Fibroblast of pulmonary artery (primary cell): Measurements from ENCODE around the gene IGBP1.

Experiments
- DNase-seq: peaks from one replicate; pipeline ENCODE4 v3.0.0-alpha.2; 2010; ENCODE audit warnings: low read depth
- H3K4me3 ChIP-seq: replicated peaks from 2 replicates; pipeline ENCODE4 v1.5.1; 2011; ENCODE audit warnings: low read depth, mild to moderate bottlenecking, control low read depth, low read length, moderate library complexity
- TF ChIP-seq, protein P1 (sequence below): IDR thresholded peaks from 2 replicates; pipeline ENCODE4 v1.5.1; 2011; ENCODE audit warnings: mild to moderate bottlenecking, control low read depth, low read length, inconsistent platforms; ENCODE audit errors: missing control alignments

IGBP1 gene

GRCh38 chrX:70166601-70167590 is 33.6 kb downstream of the IGBP1 start:
- DNase-seq = peak; percentile 64
- no peak overlapping the region for H3K4me3 ChIP-seq
- TF ChIP-seq, protein P1, sequence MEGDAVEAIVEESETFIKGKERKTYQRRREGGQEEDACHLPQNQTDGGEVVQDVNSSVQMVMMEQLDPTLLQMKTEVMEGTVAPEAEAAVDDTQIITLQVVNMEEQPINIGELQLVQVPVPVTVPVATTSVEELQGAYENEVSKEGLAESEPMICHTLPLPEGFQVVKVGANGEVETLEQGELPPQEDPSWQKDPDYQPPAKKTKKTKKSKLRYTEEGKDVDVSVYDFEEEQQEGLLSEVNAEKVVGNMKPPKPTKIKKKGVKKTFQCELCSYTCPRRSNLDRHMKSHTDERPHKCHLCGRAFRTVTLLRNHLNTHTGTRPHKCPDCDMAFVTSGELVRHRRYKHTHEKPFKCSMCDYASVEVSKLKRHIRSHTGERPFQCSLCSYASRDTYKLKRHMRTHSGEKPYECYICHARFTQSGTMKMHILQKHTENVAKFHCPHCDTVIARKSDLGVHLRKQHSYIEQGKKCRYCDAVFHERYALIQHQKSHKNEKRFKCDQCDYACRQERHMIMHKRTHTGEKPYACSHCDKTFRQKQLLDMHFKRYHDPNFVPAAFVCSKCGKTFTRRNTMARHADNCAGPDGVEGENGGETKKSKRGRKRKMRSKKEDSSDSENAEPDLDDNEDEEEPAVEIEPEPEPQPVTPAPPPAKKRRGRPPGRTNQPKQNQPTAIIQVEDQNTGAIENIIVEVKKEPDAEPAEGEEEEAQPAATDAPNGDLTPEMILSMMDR = no peak

DNA sequence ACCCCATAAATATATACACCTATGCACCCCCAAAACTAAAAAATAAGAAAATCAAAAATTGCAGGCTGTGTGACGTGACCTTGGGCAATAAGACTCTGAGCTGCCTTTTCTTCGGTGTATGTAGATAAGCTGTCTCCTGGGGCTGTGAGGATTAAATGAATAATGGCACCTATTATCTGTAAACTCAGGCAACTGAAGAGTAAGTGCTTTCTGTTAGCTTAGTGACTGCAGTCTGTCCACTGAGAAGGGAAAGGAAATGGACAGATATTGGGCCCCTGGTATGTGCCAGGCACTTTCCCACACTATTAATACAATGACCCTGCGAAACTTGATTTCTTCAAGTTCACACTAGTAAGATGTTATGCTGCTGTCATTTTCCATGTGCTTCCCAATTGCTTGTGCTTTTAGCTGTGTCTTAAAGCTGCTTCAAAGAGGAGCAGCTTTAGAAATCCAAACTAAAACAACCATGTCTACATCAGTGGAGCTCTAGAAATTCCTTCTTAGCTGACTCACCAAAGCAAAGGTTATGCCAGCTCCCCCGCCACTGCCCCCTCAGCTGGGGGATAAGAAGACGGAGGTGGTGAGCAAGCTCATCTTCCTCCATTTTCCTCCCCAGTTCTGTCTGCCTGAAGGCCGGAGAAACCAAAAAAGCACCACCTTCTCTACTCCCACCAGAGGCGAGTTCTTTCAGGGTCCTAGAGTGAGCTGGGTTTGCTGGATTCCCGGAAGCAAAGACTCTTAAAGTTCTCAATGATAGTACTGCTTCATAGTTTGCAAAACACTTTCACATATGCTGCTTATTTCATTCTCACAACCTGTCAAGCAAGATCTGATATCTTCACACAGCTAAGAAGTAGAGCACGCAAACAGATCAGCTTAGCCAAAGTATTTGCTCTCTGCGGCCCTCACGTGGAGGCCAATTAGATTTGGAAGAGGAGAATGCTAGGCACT is 35.3 kb downstream of the IGBP1 start:
- peak; percentile 70 for DNase-seq
- H3K4me3 ChIP-seq = no peak overlapping the region
- TF ChIP-seq, protein P1 = no peak

GRCh38 chrX:70169281-70169680 is 36.0 kb downstream of the IGBP1 start:
- TF ChIP-seq, protein P1 = no peak
- no peak for DNase-seq
- H3K4me3 ChIP-seq = no peak overlapping the region

DNA sequence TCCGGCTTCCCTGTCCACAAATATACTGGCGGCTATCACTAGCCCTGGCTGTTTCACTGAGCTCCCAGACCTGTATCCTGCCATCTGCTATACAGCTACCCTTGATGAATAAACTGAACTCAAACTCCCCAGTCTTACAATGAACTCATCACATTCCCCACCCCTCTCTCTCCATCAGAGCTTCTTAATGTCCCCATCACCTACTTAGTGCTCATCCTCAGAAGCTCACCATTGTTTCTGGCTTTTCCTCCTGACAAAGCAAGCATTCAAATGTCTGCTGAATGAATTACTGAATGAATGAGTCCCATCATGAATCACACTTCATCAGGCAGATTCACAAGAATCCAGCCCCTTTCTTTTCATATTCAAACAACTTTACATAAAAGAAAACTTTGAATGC is 38.4 kb downstream of the IGBP1 start:
- DNase-seq = no peak
- H3K4me3 ChIP-seq = no peak overlapping the region
- TF ChIP-seq, protein P1 = no peak

DNA sequence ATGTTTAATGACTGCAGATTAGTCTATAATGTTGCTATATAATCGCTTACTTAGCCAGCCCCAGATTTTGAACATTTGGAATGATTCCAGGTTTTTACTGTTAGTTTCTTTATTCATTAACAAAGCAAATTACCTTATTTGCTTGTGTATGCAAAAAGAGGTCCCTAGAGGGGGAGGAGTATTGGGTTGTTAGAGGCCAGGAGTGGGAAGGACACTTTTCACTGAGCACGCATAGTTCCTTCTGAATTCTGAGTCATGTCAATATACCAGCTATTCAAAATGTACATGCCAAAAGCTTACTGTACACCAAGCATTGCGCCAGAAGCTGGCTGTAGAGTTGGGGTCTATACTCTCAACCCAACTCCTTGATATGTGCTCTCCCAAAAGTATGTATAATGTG is 39.0 kb downstream of the IGBP1 start:
- H3K4me3 ChIP-seq = no peak overlapping the region
- TF ChIP-seq, protein P1 = no peak
- no peak for DNase-seq

- TF ChIP-seq, protein P1 = no peak
- no peak overlapping the region for H3K4me3 ChIP-seq
- no peak for DNase-seq
These were observed 39.7 kb downstream of the IGBP1 start for GRCh38 chrX:70172964-70173363.
